ENCODE data around the gene ATP5F1D.
"Not testable (repeated sequence)": the region's sequence is repeated elsewhere in the genome, so short reads cannot be mapped to it uniquely, and the experiment has no call there.

The ATP5F1D gene

DNA sequence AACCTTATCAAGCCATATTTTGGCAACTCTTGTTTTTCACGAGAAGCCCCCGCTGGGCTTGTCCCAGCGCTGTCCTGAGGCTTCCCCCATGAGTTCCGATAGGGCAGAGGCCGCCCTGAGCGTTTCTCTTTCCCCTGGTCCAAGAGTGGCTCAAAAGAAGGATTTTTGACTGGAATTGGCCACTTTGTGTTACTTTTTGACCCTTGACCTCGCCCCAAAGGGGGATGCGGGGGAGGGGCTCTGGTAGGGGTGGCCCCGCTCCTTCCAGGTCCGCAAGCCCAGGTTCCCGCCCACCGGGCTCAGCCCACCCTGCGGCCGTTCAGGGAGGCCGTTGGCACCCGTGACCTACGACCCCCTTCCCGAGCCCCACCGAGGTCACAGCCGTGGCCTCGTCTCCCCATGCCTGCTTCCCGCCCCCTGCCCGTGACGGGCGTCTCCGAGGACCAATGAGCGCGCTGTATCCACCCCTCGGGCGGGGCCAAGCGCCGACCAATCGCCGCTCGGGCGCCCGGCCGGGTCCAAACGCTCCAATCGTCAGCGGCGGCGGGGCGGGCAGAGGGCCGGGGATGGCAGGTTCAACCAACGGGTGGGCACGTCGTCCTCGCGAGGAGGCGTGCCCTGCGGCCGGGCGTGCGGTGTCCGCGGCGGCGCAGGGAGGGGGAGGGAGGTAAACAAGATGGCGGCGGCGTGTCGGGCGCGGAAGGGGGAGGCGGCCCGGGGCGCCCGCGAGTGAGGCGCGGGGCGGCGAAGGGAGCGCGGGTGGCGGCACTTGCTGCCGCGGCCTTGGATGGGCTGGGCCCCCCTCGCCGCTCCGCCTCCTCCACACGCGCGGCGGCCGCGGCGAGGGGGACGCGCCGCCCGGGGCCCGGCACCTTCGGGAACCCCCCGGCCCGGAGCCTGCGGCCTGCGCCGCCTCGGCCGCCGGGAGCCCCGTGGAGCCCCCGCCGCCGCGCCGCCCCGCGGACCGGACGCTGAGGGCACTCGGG is 36.1 kb upstream of the ATP5F1D start, which contains the start of gene STK11:
Gene STK11 (plus strand): TSS at position 665 of the 986 bp plus-strand sequence. CDS start 1,136 bp downstream, outside the sequence.
- H2AFZ ChIP-seq (ENCODE audit: low read length) = peak within 1 kb of the TSS; percentile 62
- no peaks in the 10 kb centered on the region for H3K27me3 ChIP-seq (ENCODE audit: insufficient read depth, low read length, poor library complexity, severe bottlenecking)
- TF ChIP-seq, protein P1, sequence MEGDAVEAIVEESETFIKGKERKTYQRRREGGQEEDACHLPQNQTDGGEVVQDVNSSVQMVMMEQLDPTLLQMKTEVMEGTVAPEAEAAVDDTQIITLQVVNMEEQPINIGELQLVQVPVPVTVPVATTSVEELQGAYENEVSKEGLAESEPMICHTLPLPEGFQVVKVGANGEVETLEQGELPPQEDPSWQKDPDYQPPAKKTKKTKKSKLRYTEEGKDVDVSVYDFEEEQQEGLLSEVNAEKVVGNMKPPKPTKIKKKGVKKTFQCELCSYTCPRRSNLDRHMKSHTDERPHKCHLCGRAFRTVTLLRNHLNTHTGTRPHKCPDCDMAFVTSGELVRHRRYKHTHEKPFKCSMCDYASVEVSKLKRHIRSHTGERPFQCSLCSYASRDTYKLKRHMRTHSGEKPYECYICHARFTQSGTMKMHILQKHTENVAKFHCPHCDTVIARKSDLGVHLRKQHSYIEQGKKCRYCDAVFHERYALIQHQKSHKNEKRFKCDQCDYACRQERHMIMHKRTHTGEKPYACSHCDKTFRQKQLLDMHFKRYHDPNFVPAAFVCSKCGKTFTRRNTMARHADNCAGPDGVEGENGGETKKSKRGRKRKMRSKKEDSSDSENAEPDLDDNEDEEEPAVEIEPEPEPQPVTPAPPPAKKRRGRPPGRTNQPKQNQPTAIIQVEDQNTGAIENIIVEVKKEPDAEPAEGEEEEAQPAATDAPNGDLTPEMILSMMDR (conservative IDR thresholded peaks at IDR 0.05; ENCODE audit: low read length) = no peak
- TF ChIP-seq EZH2phosphoT487 (IDR thresholded peaks at IDR 0.05; ENCODE audit: borderline replicate concordance) = no peak
- H3K36me3 ChIP-seq (ENCODE audit: insufficient read depth, low read length) = no peaks in the 10 kb centered on the region; the same call in 1 of the 2 replicates
- H3K9me3 ChIP-seq (ENCODE audit: insufficient read depth, low read depth, low read length) = no peaks in the 10 kb centered on the region
- no peaks in the 10 kb centered on the region for H3K9me2 ChIP-seq (replicated peaks; ENCODE audit: low read depth, low read length)
- peaks cover 44% of the 10 kb centered on the region for H3K79me2 ChIP-seq (ENCODE audit: insufficient read depth, low read length)
- H3K4me3 ChIP-seq (ENCODE audit: low read length, poor library complexity, severe bottlenecking) = peak within 1 kb of the TSS; percentile 94
- peaks cover 29% of the 10 kb centered on the region for H3K4me1 ChIP-seq (ENCODE audit: insufficient read depth, low read length, poor library complexity, severe bottlenecking)
- peaks cover 39% of the 10 kb centered on the region for H4K20me1 ChIP-seq (ENCODE audit: insufficient read depth, low read length, poor library complexity, severe bottlenecking)
- H3F3A ChIP-seq (ENCODE audit: low read depth) = peaks cover 6% of the 10 kb centered on the region; the same call in 1 of the 2 replicates
- H3K9ac ChIP-seq (ENCODE audit: low read depth, low read length, poor library complexity, severe bottlenecking) = peak within 1 kb of the TSS; percentile 93
- H3K4me2 ChIP-seq (ENCODE audit: low read depth, low read length, poor library complexity, severe bottlenecking) = peak within 1 kb of the TSS; percentile 93

DNA sequence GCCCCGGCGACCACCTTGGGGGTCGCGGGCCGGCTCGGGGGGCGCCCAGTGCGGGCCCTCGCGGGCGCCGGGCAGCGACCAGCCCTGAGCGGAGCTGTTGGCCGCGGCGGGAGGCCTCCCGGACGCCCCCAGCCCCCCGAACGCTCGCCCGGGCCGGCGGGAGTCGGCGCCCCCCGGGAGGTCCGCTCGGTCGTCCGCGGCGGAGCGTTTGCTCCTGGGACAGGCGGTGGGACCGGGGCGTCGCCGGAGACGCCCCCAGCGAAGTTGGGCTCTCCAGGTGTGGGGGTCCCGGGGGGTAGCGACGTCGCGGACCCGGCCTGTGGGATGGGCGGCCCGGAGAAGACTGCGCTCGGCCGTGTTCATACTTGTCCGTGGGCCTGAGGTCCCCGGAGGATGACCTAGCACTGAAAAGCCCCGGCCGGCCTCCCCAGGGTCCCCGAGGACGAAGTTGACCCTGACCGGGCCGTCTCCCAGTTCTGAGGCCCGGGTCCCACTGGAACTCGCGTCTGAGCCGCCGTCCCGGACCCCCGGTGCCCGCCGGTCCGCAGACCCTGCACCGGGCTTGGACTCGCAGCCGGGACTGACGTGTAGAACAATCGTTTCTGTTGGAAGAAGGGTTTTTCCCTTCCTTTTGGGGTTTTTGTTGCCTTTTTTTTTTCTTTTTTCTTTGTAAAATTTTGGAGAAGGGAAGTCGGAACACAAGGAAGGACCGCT is 35.2 kb upstream of the ATP5F1D start:
- H3K27me3 ChIP-seq (ENCODE audit: insufficient read depth, low read length, poor library complexity, severe bottlenecking) = no peaks in the 10 kb centered on the region
- H3K9ac ChIP-seq (ENCODE audit: low read depth, low read length, poor library complexity, severe bottlenecking) = peak overlapping the region; percentile 93
- peaks cover 53% of the 10 kb centered on the region for H3K79me2 ChIP-seq (ENCODE audit: insufficient read depth, low read length)
- peak overlapping the region; percentile 93 for H3K4me2 ChIP-seq (ENCODE audit: low read depth, low read length, poor library complexity, severe bottlenecking)
- H3K9me3 ChIP-seq (ENCODE audit: insufficient read depth, low read depth, low read length) = no peaks in the 10 kb centered on the region
- H3K4me1 ChIP-seq (ENCODE audit: insufficient read depth, low read length, poor library complexity, severe bottlenecking) = peaks cover 32% of the 10 kb centered on the region
- no peak overlapping the region for H2AFZ ChIP-seq (ENCODE audit: low read length)
- TF ChIP-seq, protein P1 (conservative IDR thresholded peaks at IDR 0.05; ENCODE audit: low read length) = no peak
- TF ChIP-seq EZH2phosphoT487 (IDR thresholded peaks at IDR 0.05; ENCODE audit: borderline replicate concordance) = no peak
- H3F3A ChIP-seq (ENCODE audit: low read depth) = peaks cover 6% of the 10 kb centered on the region; the same call in 1 of the 2 replicates
- H3K9me2 ChIP-seq (replicated peaks; ENCODE audit: low read depth, low read length) = no peaks in the 10 kb centered on the region
- H4K20me1 ChIP-seq (ENCODE audit: insufficient read depth, low read length, poor library complexity, severe bottlenecking) = peaks cover 44% of the 10 kb centered on the region
- no peaks in the 10 kb centered on the region; the same call in 1 of the 2 replicates for H3K36me3 ChIP-seq (ENCODE audit: insufficient read depth, low read length)
- peak overlapping the region; percentile 94 for H3K4me3 ChIP-seq (ENCODE audit: low read length, poor library complexity, severe bottlenecking)

DNA sequence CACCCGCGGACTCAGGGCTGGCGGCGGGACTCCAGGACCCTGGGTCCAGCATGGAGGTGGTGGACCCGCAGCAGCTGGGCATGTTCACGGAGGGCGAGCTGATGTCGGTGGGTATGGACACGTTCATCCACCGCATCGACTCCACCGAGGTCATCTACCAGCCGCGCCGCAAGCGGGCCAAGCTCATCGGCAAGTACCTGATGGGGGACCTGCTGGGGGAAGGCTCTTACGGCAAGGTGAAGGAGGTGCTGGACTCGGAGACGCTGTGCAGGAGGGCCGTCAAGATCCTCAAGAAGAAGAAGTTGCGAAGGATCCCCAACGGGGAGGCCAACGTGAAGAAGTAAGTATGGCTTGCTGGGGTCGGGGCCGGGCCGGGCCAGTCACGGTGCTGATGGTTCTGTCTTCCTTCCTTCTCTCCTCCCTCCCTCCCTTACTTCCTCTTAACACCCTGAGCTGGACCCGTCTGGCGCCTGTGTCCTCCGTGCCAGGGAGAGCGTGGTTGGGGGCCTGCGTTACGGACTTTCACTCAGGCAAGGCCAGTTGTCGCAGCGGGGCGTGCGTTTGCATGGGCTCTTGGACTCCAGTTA is 34.6 kb upstream of the ATP5F1D start:
- Histone ChIP-seq H3K79me2 (ENCODE audit: insufficient read depth, low read length) (peaks cover 60% of the 10 kb centered on the region), H3K27me3 (ENCODE audit: insufficient read depth, low read length, poor library complexity, severe bottlenecking) (no peaks in the 10 kb centered on the region), H3K9ac (ENCODE audit: low read depth, low read length, poor library complexity, severe bottlenecking) (peak overlapping the region; percentile 93), H4K20me1 (ENCODE audit: insufficient read depth, low read length, poor library complexity, severe bottlenecking) (peaks cover 50% of the 10 kb centered on the region), H3K9me2 (replicated peaks; ENCODE audit: low read depth, low read length) (no peaks in the 10 kb centered on the region), H3K36me3 (ENCODE audit: insufficient read depth, low read length) (no peaks in the 10 kb centered on the region; the same call in 1 of the 2 replicates), H3F3A (ENCODE audit: low read depth) (peaks cover 6% of the 10 kb centered on the region; the same call in 1 of the 2 replicates), H3K4me1 (ENCODE audit: insufficient read depth, low read length, poor library complexity, severe bottlenecking) (peaks cover 38% of the 10 kb centered on the region), H2AFZ (ENCODE audit: low read length) (no peak overlapping the region), H3K4me3 (ENCODE audit: low read length, poor library complexity, severe bottlenecking) (peak overlapping the region; percentile 94), H3K9me3 (ENCODE audit: insufficient read depth, low read depth, low read length) (no peaks in the 10 kb centered on the region), H3K4me2 (ENCODE audit: low read depth, low read length, poor library complexity, severe bottlenecking) (peak overlapping the region; percentile 93)
- TF ChIP-seq, protein P1 (conservative IDR thresholded peaks at IDR 0.05; ENCODE audit: low read length) = no peak
- TF ChIP-seq EZH2phosphoT487 (IDR thresholded peaks at IDR 0.05; ENCODE audit: borderline replicate concordance) = no peak

DNA sequence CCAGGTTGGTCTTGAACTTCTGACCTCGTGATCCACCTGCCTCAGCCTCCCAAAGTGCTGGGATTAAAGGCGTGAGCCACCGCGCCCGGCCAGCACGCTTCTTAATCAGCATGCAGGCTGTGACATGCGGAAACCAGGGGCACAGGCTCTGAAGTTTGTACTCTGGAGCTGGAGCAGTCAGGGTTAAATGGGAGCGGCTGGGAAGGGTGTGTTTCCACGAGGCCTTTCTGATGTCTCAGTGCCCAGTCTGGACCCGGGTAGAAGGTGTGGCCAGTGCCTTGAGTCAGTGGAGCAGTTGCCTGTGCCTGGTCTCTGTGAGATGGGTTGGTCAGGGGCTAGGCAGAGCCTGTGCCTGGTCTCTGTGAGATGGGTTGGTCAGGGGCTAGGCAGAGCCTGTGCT is 32.7 kb upstream of the ATP5F1D start:
- H3K27me3 ChIP-seq (ENCODE audit: insufficient read depth, low read length, poor library complexity, severe bottlenecking); H3K9me3 ChIP-seq (ENCODE audit: insufficient read depth, low read depth, low read length); H3F3A ChIP-seq (ENCODE audit: low read depth); H3K36me3 ChIP-seq (ENCODE audit: insufficient read depth, low read length); H2AFZ ChIP-seq (ENCODE audit: low read length); H3K9me2 ChIP-seq (replicated peaks; ENCODE audit: low read depth, low read length): not testable (repeated sequence)
- peaks cover 38% of the 10 kb centered on the region for H3K4me1 ChIP-seq (ENCODE audit: insufficient read depth, low read length, poor library complexity, severe bottlenecking)
- H3K4me3 ChIP-seq (ENCODE audit: low read length, poor library complexity, severe bottlenecking) = peak overlapping the region; percentile 94
- peaks cover 61% of the 10 kb centered on the region for H4K20me1 ChIP-seq (ENCODE audit: insufficient read depth, low read length, poor library complexity, severe bottlenecking)
- peak overlapping the region; percentile 24 for H3K9ac ChIP-seq (ENCODE audit: low read depth, low read length, poor library complexity, severe bottlenecking)
- peak overlapping the region; percentile 93 for H3K4me2 ChIP-seq (ENCODE audit: low read depth, low read length, poor library complexity, severe bottlenecking)
- peaks cover 77% of the 10 kb centered on the region for H3K79me2 ChIP-seq (ENCODE audit: insufficient read depth, low read length)

All from Loucy (cell line).